CD4-positive, alpha-beta T cell treated with Interleukin-2 at 100 ng/mL for 4 hours (primary cell): ENCODE data around the gene MAN2A2.
"Not testable (repeated sequence)": the region's sequence is repeated elsewhere in the genome, so short reads cannot be mapped to it uniquely, and the experiment has no call there.

ENCODE experiments used
- DNase-seq: peaks from one replicate; pipeline ENCODE4 v3.0.0-alpha.2; 2020; ENCODE audit warnings: low spot score

MAN2A2 gene

DNA sequence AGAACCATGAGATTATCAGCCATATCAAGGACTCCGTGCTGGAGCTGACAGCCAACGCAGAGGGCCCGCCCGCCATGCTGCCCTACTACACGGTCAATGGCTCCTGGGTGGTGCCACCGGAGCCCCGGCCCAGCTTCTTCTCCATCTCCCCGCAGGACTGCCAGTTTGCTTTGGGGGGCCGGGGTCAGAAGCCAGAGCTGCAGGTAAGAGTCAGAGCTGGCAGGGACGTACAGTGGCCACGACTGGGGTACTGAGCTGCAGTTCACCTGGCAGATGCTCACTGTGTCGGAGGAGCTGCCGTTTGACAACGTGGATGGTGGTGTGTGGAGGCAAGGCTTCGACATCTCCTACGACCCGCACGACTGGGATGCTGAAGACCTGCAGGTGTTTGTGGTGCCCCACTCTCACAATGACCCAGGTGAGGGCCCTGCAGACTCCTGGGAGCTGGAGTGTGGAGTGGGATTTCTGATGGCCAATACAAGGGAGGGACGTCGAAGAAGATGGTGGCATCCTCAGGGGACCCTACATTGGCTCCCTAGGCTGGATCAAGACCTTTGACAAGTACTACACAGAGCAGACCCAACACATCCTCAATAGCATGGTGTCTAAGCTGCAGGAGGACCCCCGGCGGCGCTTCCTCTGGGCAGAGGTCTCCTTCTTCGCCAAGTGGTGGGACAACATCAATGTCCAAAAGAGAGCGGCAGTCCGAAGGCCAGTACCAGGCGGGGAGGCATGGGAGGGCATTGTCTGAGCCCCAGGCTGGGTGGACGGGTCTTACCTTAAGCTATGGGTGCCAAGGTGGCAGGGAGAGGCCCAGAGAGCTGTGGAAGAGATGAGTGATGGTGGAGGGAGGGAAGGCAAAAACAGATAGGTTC lies 2.4 kb downstream of the MAN2A2 start:
- DNase-seq = no peak

- DNase-seq = no peak
Observed at GRCh38 chr15:90906181-90906849, 3.2 kb downstream of the MAN2A2 start.

- DNase-seq = no peak
Observed at GRCh38 chr15:90907051-90907660, 4.1 kb downstream of the MAN2A2 start.

- DNase-seq = no peak
Observed at GRCh38 chr15:90907838-90908507, 4.9 kb downstream of the MAN2A2 start.

DNA sequence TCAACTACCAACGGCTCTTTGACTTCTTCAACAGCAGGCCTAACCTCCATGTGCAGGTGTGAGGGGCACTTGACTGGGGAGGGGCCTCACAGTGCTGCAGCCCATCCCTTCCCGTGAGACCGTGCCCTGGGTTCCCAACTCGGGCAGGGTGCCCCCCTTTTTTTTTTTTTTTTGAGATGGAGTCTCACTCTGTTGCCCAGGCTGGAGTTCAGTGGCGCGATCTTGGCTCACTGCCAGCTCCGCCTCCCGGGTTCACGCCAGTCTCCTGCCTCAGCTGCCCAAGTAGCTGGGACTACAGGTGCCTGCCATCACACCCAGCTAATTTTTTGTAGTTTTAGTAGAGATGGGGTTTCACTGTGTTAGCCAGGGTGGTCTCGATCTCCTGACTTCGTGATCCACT lies 6.3 kb downstream of the MAN2A2 start:
- DNase-seq = not testable (repeated sequence)

- DNase-seq = no peak
Observed at GRCh38 chr15:90909976-90910375, 6.9 kb downstream of the MAN2A2 start.

DNA sequence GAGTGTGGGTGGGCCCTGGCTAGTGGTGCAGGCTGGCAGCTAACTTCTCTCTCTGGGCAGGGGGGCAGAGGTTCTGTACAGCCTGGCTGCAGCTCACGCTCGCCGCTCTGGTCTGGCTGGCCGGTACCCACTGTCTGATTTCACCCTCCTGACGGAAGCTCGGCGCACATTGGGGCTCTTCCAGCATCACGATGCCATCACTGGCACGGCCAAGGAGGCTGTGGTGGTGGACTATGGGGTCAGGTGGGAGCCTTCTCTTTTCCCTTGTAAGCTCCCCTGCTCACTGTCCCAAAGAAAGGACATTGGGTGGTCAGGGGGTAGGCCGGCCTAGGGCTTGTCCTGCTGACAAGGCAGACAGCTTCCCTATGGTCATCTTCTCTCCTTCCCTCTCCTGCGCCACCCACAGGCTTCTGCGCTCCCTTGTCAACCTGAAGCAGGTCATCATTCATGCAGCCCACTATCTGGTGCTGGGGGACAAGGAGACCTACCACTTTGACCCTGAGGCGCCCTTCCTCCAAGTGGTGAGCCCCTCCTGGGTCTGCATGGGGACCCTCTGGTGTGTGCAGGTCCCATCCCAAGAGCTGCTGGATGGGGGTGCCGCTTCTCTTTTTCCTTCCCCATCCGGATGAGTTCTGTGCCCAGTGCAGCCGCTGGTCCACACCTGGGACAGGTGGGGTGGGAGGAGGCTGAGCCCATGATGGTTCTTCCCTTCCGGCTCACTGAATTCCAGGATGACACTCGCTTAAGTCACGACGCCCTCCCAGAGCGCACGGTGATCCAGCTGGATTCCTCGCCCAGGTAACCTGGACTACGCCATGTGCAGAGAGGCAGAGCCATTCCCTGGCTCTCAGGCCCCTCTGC lies 7.6 kb downstream of the MAN2A2 start:
- no peak for DNase-seq

GRCh38 chr15:90911302-90911623 lies 8.2 kb downstream of the MAN2A2 start:
- no peak for DNase-seq

GRCh38 chr15:90911906-90912769 lies 9.0 kb downstream of the MAN2A2 start:
- no peak for DNase-seq

DNA sequence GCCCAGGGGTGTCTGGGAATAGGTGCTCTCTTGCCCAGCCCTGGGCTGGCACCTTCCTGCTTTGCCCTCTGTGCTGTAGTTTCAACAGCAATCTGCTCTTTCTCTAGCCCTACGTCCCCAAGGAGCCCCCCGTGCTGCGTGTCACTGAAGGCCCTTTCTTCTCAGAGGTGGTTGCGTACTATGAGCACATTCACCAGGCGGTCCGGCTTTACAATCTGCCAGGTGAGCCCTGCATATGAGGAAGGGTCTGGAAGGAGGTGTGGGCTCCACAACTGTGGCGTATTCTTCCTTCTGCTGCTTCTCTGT lies 9.6 kb downstream of the MAN2A2 start:
- no peak for DNase-seq

GRCh38 chr15:90913398-90913944 lies 10.4 kb downstream of the MAN2A2 start:
- no peak for DNase-seq

DNA sequence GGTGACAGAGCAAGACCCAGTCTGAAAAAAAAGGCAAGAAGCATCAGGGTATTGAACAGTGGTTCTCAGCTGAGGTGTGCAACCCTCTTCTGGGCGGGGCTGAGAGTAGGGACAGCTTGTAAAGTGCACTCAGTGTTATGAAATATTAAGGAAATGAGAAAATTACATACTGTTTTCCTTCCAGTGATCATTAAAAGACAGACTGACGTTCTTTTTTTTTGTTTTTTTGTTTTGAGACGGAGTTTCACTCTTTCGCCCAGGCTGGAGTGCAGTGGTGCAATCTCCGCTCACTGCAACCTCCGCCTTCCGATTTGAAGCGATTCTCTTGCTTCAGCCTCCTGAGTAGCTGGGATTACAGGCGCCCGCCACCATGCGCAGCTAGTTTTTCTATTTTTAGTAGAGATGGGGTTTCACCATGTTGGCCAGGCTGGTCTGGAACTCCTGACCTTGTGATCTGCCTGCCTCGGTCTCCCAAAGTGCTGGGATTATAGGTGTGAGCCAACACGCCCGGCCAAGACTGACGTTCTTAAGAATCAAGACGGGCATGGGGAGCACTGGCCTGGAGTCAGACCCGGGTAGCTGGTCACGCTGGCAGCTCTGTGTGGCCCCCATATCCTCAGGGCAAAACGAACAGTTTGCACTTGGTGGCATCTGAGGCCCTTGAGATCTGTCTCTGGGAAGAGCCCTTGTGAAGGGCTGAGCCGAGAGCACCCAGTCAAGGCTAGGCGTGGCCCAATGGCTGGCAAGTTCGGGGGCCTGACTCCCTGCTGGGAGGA lies 11.4 kb downstream of the MAN2A2 start:
- no peak for DNase-seq

GRCh38 chr15:90915216-90915807 lies 12.2 kb downstream of the MAN2A2 start:
- no peak for DNase-seq

GRCh38 chr15:90915808-90916440 lies 12.8 kb downstream of the MAN2A2 start:
- DNase-seq = no peak

DNA sequence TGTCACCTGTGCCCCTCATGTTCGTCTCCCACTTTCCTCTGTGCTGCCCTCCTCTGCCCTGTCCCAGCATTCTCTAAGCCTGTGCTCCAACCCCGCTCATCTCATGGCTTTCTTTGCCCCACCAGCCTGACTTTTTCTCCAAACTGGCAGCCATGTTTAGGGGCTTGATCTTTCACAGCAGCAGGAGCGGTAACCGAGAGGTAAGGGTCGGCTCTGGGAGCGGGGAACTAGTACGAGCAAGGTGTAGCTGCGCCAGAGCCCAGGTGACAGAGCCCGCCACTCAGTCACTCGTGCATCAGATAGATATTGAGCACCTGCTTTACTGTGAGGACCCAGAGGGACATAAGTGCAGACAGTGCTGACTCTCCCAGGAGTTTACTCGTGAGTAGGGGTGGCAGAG lies 13.4 kb downstream of the MAN2A2 start:
- DNase-seq = no peak

GRCh38 chr15:90917569-90917968 lies 14.5 kb downstream of the MAN2A2 start:
- no peak for DNase-seq

DNA sequence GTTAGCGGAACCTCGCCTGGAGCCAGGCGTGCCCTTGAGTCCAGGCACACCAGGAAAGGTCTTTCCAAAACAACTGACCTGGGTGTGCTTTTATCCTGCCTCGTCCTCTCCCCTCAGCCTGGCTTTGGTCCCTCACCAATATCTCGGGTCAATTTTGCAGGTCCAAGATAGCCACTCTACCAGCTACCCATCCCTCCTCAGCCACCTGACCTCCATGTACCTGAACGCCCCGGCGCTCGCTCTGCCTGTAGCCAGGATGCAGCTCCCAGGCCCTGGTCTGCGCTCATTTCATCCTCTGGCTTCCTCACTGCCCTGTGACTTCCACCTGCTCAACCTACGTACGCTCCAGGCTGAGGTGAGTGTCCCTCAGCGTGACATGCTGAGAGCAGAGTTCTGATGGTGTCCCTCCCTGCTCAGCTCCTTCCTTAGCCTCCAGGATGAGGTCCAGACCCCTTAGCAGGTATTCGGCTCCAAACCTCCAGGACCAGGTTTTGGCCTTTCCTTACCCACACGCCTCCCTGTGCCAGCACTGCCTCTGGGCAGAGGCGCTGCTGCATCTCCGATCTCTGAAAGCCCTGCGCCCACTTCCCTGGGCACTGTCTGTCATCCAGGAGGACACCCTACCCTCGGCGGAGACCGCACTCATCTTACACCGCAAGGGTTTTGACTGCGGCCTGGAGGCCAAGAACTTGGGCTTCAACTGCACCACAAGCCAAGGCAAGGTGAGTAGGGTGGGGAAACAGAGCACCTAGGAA lies 15.1 kb downstream of the MAN2A2 start:
- DNase-seq = no peak

GRCh38 chr15:90918835-90919234 lies 15.7 kb downstream of the MAN2A2 start:
- no peak for DNase-seq
